GM12891 (cell line): ENCODE data around the gene RAET1E.
"Not testable (repeated sequence)": the region's sequence is repeated elsewhere in the genome, so short reads cannot be mapped to it uniquely, and the experiment has no call there.

Source experiments
- DNase-seq: peaks from one replicate; pipeline ENCODE4 v3.0.0; 2011; ENCODE audit warnings: low spot score; ENCODE audit not compliant: insufficient read length
- FAIRE-seq: peaks from 2 replicates; lab custom pipeline; 2011; peaks lifted over from hg19 to GRCh38; lab: Jason Lieb, UNC
- PAX5 ChIP-seq: IDR thresholded peaks from 2 replicates; pipeline ENCODE4 v1.6.1; 2011; ENCODE audit warnings: low read length, moderate library complexity, mild to moderate bottlenecking; ENCODE audit not compliant: insufficient read depth, severe bottlenecking
- POLR2A ChIP-seq: IDR thresholded peaks from 2 replicates; pipeline ENCODE4 v1.6.1; 2011; ENCODE audit warnings: low read depth, low read length, control low read depth
- POLR2AphosphoS5 ChIP-seq: IDR thresholded peaks from 2 replicates; pipeline ENCODE4 v1.6.1; 2011; ENCODE audit warnings: low read depth, low read length, control low read depth
- POU2F2 ChIP-seq: IDR thresholded peaks from 2 replicates; pipeline ENCODE4 v1.6.1; 2011; ENCODE audit warnings: low read depth, mild to moderate bottlenecking, control low read depth, low read length, moderate library complexity
- SPI1 ChIP-seq: IDR thresholded peaks from 2 replicates; pipeline ENCODE4 v1.6.1; 2011; ENCODE audit warnings: low read depth, low read length, control low read depth
- TAF1 ChIP-seq: IDR thresholded peaks from 2 replicates; pipeline ENCODE4 v1.6.1; 2011; ENCODE audit warnings: low read depth, low read length, control low read depth

Gene RAET1E

GRCh38 chr6:149899486-149899885 is 1.6 kb upstream of the RAET1E start:
- TF ChIP-seq POLR2AphosphoS5 (no peak), POU2F2 (no peak), POLR2A (no peak), PAX5 (no peak), TAF1 (no peak), SPI1 (no peak)
- DNase-seq (no peak), FAIRE-seq (no peak)

DNA sequence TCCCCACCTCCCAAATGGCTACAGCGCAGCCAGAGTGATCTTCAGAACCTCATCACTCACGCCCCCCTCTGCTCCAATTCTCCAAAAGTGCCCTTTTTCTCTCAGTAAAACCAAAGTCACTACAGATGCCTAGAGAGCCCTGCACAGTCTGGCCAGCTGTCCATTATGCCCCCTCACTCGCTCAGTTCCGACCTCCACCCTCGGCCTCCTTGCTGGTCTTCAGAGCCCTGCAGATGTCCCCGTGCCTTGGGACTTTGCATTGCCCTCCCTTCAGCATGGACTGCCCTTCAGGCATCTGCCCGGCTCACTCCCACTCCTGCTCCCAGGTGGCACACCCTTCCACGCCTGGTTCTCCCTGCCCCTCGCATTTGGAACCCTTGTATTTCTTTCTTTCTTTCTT is 1.1 kb upstream of the RAET1E start:
- FAIRE-seq (no peak), DNase-seq (no peak)
- TF ChIP-seq PAX5 (no peak), POLR2AphosphoS5 (no peak), POU2F2 (no peak), SPI1 (no peak), TAF1 (no peak), POLR2A (no peak)

DNA sequence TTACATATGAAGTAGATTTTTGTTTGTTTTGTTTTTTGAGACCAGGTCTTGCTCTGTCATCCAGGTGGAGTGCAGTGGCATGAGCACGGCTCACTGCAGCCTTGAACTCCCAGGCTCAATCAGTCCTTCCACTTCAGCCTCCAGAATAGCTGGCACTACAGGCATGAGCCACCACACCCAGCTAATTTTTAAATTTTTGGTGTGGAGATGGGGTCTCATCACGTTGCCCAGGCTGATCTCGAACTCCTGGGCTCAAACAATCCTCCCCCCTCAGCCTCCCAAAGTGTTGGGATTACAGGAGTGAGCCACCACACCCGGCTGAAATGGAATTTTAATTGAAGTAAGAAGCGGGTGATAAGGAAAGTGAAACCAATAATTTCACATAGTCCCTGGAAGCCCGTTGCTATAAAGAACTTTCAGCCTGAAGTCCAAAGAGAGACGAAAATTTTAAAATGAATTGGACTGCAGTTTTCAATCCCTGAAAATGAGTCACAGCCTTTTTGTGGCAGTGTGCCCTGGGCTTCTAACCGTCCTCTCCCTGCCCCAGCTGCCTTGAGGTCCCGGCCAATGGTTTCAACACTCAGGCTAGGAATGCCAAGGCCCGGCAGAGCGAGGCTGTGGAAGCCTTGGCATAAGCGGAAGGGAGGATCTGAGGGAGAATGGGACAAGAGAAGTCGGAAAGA is 757 bp downstream of the RAET1E start:
- DNase-seq (no peak), FAIRE-seq (no peak)
- no peak for TF ChIP-seq PAX5
- TF ChIP-seq POLR2A: no peak
- no peak for TF ChIP-seq TAF1
- TF ChIP-seq SPI1: no peak
- TF ChIP-seq POU2F2: no peak
- no peak for TF ChIP-seq POLR2AphosphoS5

DNA sequence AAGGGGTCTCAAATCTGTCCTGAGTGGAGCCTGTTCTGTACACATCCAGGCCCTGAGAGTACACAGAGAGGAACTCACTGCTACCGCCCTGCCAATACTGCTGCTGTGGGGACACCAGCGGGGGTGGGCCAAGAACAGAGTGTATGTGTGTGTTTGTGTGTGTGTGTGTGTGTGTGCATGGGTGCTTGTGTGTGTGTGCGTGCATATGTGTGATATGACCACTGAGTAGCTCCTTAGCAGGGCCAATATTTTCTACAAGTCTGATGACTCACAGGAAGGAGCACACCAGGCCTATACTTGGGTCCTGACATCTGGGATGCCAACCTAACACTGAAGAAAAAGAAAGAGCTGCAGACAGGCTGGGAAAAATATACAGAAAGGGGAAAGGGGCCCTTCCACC is 1.4 kb downstream of the RAET1E start:
- FAIRE-seq (no peak), DNase-seq (no peak)

GRCh38 chr6:149895833-149896271 is 2.1 kb downstream of the RAET1E start:
- FAIRE-seq (no peak), DNase-seq (no peak)

More for the DNA sequence above, 1.4 kb downstream of the RAET1E start:
- TF ChIP-seq POLR2AphosphoS5: no peak

DNA sequence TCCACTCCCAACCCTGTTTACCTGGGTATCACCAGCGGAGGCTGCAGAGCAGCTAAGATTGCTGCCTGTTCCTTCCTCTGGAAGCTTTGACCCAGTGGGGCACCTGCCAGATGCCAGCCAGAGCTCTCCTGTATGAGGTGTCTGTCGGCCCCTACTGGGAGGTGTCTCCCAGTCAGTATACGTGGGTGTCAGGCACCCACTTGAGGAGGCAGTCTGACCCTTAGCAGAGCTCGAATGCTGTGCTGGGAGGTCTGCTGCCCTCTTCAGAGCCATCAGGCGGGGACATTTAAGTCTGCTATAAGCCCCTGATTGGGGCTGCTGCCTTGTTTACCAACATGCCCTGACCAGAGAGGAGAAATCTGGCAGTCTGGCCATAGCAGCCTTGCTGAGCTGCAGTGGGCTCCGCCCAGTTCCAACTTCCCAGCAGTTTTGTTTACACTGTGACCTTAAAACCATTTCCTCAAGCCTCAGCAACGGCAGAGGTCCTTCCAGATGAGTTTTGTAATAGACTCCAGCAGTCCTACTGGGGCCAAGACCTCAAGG is 2.8 kb downstream of the RAET1E start:
- no peak for TF ChIP-seq PAX5
- TF ChIP-seq TAF1: no peak
- TF ChIP-seq POLR2A: no peak
- no peak for TF ChIP-seq POU2F2
- no peak for TF ChIP-seq POLR2AphosphoS5
- TF ChIP-seq SPI1: no peak
- FAIRE-seq (no peak), DNase-seq (no peak)

More at GRCh38 chr6:149895833-149896271, 2.1 kb downstream of the RAET1E start:
- TF ChIP-seq SPI1: no peak
- no peak for TF ChIP-seq POU2F2
- no peak for TF ChIP-seq POLR2AphosphoS5
- no peak for TF ChIP-seq TAF1
- TF ChIP-seq POLR2A: no peak
- TF ChIP-seq PAX5: no peak

GRCh38 chr6:149891864-149892263 is 6.0 kb downstream of the RAET1E start:
- FAIRE-seq, DNase-seq: not testable (repeated sequence)

DNA sequence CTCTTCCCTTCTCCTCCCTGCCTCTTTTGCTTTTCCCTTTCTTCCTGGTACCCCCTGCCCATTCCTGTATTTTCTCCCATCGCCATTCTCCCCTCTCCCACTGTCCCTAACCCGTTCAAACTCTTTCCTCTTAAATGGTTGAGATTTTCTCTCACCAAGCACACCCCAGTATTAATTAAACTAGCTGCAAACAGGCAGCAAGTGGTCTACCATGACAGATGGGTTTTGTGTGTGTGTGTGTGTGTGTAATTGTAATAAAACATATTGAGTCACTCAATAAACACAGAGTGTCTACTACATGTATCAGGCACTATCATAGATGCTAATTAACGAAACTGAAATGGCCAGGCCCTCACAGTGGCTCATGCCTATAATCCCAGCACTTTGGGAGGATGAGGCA is 6.7 kb downstream of the RAET1E start:
- TF ChIP-seq POLR2AphosphoS5 (no peak), POU2F2 (no peak), PAX5 (no peak), TAF1 (no peak), SPI1 (no peak), POLR2A (no peak)
- FAIRE-seq (no peak), DNase-seq (no peak)

GRCh38 chr6:149890629-149891045 is 7.3 kb downstream of the RAET1E start:
- no peak for FAIRE-seq
- no peak for DNase-seq
- TF ChIP-seq POU2F2: no peak
- no peak for TF ChIP-seq SPI1
- no peak for TF ChIP-seq PAX5
- no peak for TF ChIP-seq POLR2AphosphoS5
- no peak for TF ChIP-seq TAF1
- no peak for TF ChIP-seq POLR2A

- TF ChIP-seq SPI1 (no peak), POLR2A (no peak), POU2F2 (no peak), TAF1 (no peak), POLR2AphosphoS5 (no peak), PAX5 (no peak)
- no peak for DNase-seq
- no peak for FAIRE-seq
Observed at GRCh38 chr6:149889326-149889725, 8.6 kb downstream of the RAET1E start.
